ENCODE data around the gene ARHGEF12. TPM values are rescaled to one million over a fixed set of nuclear protein-coding genes. Genes with fewer than 3 reads are reported as not detected.

The ARHGEF12 gene
- total RNA-seq, 4 donors from 2014 or later, result 99.7 to 135 (median 112) TPM

- no peak for TF ChIP-seq POLR2A (IDR thresholded peaks at IDR 0.05)
- no peak for TF ChIP-seq POLR2AphosphoS5 (IDR thresholded peaks at IDR 0.05)
- WGBS, 2 donors (ENCODE audit: low coverage in 1 of 2), result 94 to 98% methylated on average over 2 to 4 of the region's 4 CpGs
- Histone ChIP-seq H3K9me3 (no peaks in the 10 kb centered on the region), H3K27ac (peak overlapping the region in 1 of 4 donors; percentile 96), H3K4me1 (peaks cover 6 to 45% (median 11%) of the 10 kb centered on the region in 3 donors), H3K4me3 (no peak overlapping the region), H3K27me3 (no peaks in the 10 kb centered on the region), H3K36me3 (peaks cover 0 to 20% of the 10 kb centered on the region in 2 donors)
- no peak for ATAC-seq
These were observed 8.9 kb upstream of the ARHGEF12 start for GRCh38 chr11:120327311-120327710.

- Histone ChIP-seq H3K4me3 (no peak overlapping the region), H3K27ac (no peak overlapping the region), H3K9me3 (no peaks in the 10 kb centered on the region), H3K4me1 (peaks cover 6 to 66% (median 11%) of the 10 kb centered on the region in 3 donors), H3K36me3 (peaks cover 0 to 20% of the 10 kb centered on the region in 2 donors), H3K27me3 (no peaks in the 10 kb centered on the region)
- ATAC-seq, result no peak
- no peak for TF ChIP-seq CTCF (IDR thresholded peaks at IDR 0.05)
- TF ChIP-seq POLR2AphosphoS5 (IDR thresholded peaks at IDR 0.05), result no peak
- no peak for TF ChIP-seq POLR2A (IDR thresholded peaks at IDR 0.05)
- TF ChIP-seq EP300 (IDR thresholded peaks at IDR 0.05), result no peak
- 76 to 93% methylated on average over 2 to 3 of the region's 3 CpGs for WGBS, 2 donors (ENCODE audit: low coverage in 1 of 2)
These were observed 6.7 kb upstream of the ARHGEF12 start for GRCh38 chr11:120329556-120329955.

- Histone ChIP-seq H3K4me1 (peaks cover 6 to 62% (median 11%) of the 10 kb centered on the region in 3 donors), H3K27ac (no peak overlapping the region), H3K36me3 (peaks cover 0 to 20% of the 10 kb centered on the region in 2 donors), H3K27me3 (no peaks in the 10 kb centered on the region), H3K9me3 (no peaks in the 10 kb centered on the region), H3K4me3 (no peak overlapping the region)
- WGBS, 2 donors (ENCODE audit: low coverage in 1 of 2), result 96 to 100% methylated on average over 2 to 3 of the region's 6 CpGs
- TF ChIP-seq EP300 (IDR thresholded peaks at IDR 0.05) (no peak), POLR2A (IDR thresholded peaks at IDR 0.05) (no peak), POLR2AphosphoS5 (IDR thresholded peaks at IDR 0.05) (no peak), CTCF (IDR thresholded peaks at IDR 0.05) (no peak)
- ATAC-seq, result no peak
These were observed 6.2 kb upstream of the ARHGEF12 start for GRCh38 chr11:120330045-120330444.

- WGBS, 2 donors (ENCODE audit: low coverage in 1 of 2), result 30 to 40% methylated on average over 1 to 2 of the region's 2 CpGs
- Histone ChIP-seq H3K27ac (peak overlapping the region in 3 of 4 donors; percentile 38 to 99 (median 94)), H3K9me3 (no peaks in the 10 kb centered on the region), H3K4me3 (no peak overlapping the region), H3K4me1 (peaks cover 1 to 59% (median 11%) of the 10 kb centered on the region in 3 donors), H3K27me3 (no peaks in the 10 kb centered on the region), H3K36me3 (peaks cover 0 to 20% of the 10 kb centered on the region in 2 donors)
- no peak for ATAC-seq
- TF ChIP-seq EP300 (IDR thresholded peaks at IDR 0.05) (no peak), POLR2AphosphoS5 (IDR thresholded peaks at IDR 0.05) (peak; percentile 26)
These were observed 4.8 kb upstream of the ARHGEF12 start for GRCh38 chr11:120331301-120331996.

- WGBS, 2 donors (ENCODE audit: low coverage in 1 of 2), result 71 to 87% methylated on average over 4 to 5 of the region's 5 CpGs
- TF ChIP-seq CTCF (IDR thresholded peaks at IDR 0.05) (no peak), POLR2AphosphoS5 (IDR thresholded peaks at IDR 0.05) (peak; percentile 15)
These were observed 3.1 kb upstream of the ARHGEF12 start for GRCh38 chr11:120332822-120333716.

More at GRCh38 chr11:120332822-120333716, 3.1 kb upstream of the ARHGEF12 start:
- Histone ChIP-seq H3K27me3 (no peaks in the 10 kb centered on the region), H3K27ac (peak overlapping the region; percentile 61 to 99 (median 78)), H3K4me1 (peaks cover 0 to 47% (median 6%) of the 10 kb centered on the region in 3 donors), H3K36me3 (peaks cover 0 to 20% of the 10 kb centered on the region in 2 donors), H3K9me3 (no peaks in the 10 kb centered on the region), H3K4me3 (no peak overlapping the region)
- no peak for ATAC-seq
